ENCODE data around the gene MYEOV. TPM values are rescaled to one million over a fixed set of nuclear protein-coding genes. Genes with fewer than 3 reads are reported as not detected.

Gene MYEOV
- total and polyA plus RNA-seq, 9 of the 15 experiments (the other 6 are each of a cell fraction or from before 2014, with no cell fraction given), result 10.2 to 133 (median 32.2) TPM

DNA sequence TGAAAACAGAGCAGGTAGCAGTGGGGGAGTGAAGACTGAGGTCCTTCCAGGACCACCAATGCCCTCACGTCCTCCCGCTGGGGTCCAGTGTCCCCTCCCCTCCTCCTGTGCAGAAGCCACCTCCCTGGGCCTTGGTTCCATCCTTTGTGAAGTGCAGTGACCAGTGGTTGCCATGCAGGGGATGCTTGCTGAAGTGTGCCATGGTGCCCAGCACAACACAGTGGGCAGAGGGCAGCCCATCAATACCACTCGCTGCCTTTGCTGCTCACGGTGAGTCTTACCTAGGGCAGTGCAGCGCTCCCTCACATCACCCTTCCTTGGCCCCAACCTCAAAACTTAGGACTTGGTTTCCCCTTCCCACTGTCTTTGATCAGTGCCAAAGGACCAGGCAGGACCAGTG, 12.9 kb downstream of the MYEOV start (continued):
- no peak for TF ChIP-seq ELF2 (CRISPR knock-in tag; IDR thresholded peaks at IDR 0.05)
- no peak for TF ChIP-seq MEIS2 (IDR thresholded peaks at IDR 0.05; ENCODE audit: partially characterized antibody)
- no peak for TF ChIP-seq POLR3G (IDR thresholded peaks at IDR 0.05; ENCODE audit: extremely low read depth, insufficient read length, insufficient replicate concordance)
- no peak for TF ChIP-seq HNRNPH1 (optimal IDR thresholded peaks at IDR 0.05; ENCODE audit: low read depth, low read length)
- no peak for TF ChIP-seq POLR2A (conservative IDR thresholded peaks at IDR 0.05)

DNA sequence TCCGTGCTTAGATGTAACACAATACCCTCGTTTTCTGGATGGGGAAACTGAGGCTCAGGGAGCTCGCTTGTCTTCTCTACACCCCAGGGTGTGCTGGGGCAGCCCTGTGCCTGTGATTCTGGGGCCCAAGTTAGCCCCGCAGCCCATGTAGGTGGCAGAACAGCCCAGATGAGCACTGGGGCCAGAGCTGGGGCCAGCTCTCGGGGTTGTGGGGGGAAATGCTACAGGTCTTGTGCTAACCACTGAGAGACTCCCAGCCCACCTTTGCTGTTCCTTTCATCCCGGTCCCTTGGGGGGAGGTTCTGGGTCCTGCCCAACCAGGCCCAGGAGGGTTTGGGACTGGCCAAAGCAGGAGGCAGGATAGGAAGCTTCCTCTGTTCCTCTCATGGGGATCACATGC, 13.5 kb downstream of the MYEOV start:
- Histone ChIP-seq H3K4me2 (ENCODE audit: insufficient read depth, low read length) (no peak overlapping the region), H3K27ac (ENCODE audit: extremely low read depth, low read depth, low read length) (no peak overlapping the region), H3K36me3 (ENCODE audit: control insufficient read depth, insufficient read depth, low read length) (no peaks in the 10 kb centered on the region; the same call in 2 of the 3 replicates), H3K27me3 (ENCODE audit: control insufficient read depth in 2 of 2, insufficient read depth in 2 of 2, low read length in 2 of 2) (no peaks in the 10 kb centered on the region), H3K4me3 (no peak overlapping the region), H3K9me3 (replicated peaks; ENCODE audit: control insufficient read depth, insufficient read depth, low read depth, low read length) (no peaks in the 10 kb centered on the region), H3K9ac (ENCODE audit: insufficient read depth in 1 of 2, low read depth in 2 of 2, low read length in 2 of 2) (0 out of 4 replicates have a peak overlapping the region, but pooled peaks of 1 of the 2 experiments have one; percentile 18), H3K4me1 (replicated peaks in 1 of 2; ENCODE audit: control insufficient read depth in 2 of 2, insufficient read depth in 2 of 2, low read length in 2 of 2) (peaks cover 5 to 12% of the 10 kb centered on the region in 2 experiments), H3K79me2 (ENCODE audit: control insufficient read depth, insufficient read depth, low read length) (peaks cover 21% of the 10 kb centered on the region), H3K9me1 (ENCODE audit: control insufficient read depth, insufficient read depth, low read length) (peaks cover 4% of the 10 kb centered on the region), H2AFZ (ENCODE audit: low read depth, low read length) (no peak overlapping the region), H4K20me1 (replicated peaks; ENCODE audit: control insufficient read depth, insufficient read depth, low read length) (peaks cover 10% of the 10 kb centered on the region)
- no peak for TF ChIP-seq CREB1 (IDR thresholded peaks at IDR 0.05)
- no peak for TF ChIP-seq CREB1 (CRISPR knock-in tag; IDR thresholded peaks at IDR 0.05)
- no peak for TF ChIP-seq SRF (CRISPR knock-in tag; IDR thresholded peaks at IDR 0.05)
- no peak for TF ChIP-seq PTRF (tag; IDR thresholded peaks at IDR 0.05)
- TF ChIP-seq DEAF1 (CRISPR knock-in tag; IDR thresholded peaks at IDR 0.05), result no peak
- no peak for TF ChIP-seq ZNF766 (CRISPR knock-in tag; conservative IDR thresholded peaks at IDR 0.05)
- no peak for TF ChIP-seq CBFB (CRISPR knock-in tag; IDR thresholded peaks at IDR 0.05)
- ChIA-PET POLR2A (interaction anchor here (0.7 to 1.5 kb wide), 2 partner anchors 10 to 207 kb away, joined by 4 to 7 read pairs; no protein-coding TSS in a partner anchor), CTCF (ENCODE audit: low intra/inter-chr PET ratio) (no interaction called here)
- WGBS (ENCODE audit: insufficient coverage, low coverage, missing lambda C conversion rate), result 56% methylated on average over 6 of the region's 6 CpGs
- FAIRE-seq (no peak), ATAC-seq (no peak), DNase-seq (ENCODE audit: extremely low read depth in 1 of 4, low spot score in 3 of 4) (no peak)
- in situ Hi-C loops (cut with MboI), result no loop called here
- intact Hi-C loops (cut with micrococcal nuclease), result no loop called here
- no TSS peak for BruUV-seq (replicated peaks)

Data from K562 (cell line).